ENCODE measurements around the gene PABPN1.

GRCh38 chr14:23339506-23340268 is 18.4 kb downstream of the PABPN1 start:
- TF ChIP-seq CTCF (IDR thresholded peaks at IDR 0.05), result no peak
- TF ChIP-seq POLR2A (IDR thresholded peaks at IDR 0.05), result no peak

Data from Peyer's patch (tissue), 4 donors.